ENCODE results near the gene NBAS. TPM values are rescaled to one million over a fixed set of nuclear protein-coding genes. Genes with fewer than 3 reads are reported as not detected.

NBAS gene
- polyA plus RNA-seq, 1 of the 3 experiments (the other 2 are of a cell fraction): 12.0 TPM

DNA sequence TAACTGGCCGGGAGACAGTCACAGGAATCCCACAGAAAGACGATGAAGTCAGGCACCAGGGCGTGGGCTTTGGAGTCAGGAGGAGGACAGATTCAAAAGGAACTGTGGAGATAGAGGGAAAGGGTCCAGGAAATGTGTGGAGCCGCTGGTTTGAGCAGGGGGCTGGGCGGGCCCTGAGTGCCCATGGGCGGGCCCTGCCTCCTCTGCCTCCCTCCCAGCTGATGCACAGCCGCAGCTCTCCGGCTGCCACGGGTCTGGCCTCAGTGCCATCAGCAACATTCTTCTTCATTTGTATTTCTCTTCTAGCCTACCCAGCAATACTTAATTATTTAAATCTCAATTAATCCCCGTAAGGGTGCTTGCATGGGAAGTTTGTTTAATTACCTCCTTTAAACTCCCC lies 432.3 kb downstream of the NBAS start:
- no peak overlapping the region for H3K27ac ChIP-seq (ENCODE audit: low read depth in 2 of 2, low read length in 1 of 2)
- no peak overlapping the region for H3K4me3 ChIP-seq (ENCODE audit: low read depth in 2 of 2, low read length in 1 of 2)
- H3K9ac ChIP-seq: no peak overlapping the region
- H3K9me3 ChIP-seq: no peaks in the 10 kb centered on the region
- no peaks in the 10 kb centered on the region for H4K20me1 ChIP-seq (ENCODE audit: insufficient read depth)
- no peaks in the 10 kb centered on the region for H3K36me3 ChIP-seq (replicated peaks in 1 of 2; ENCODE audit: control insufficient read depth in 1 of 2, insufficient read depth in 2 of 2, low read length in 1 of 2)
- CTCF ChIA-PET: no interaction called here
- no peak overlapping the region for H2AFZ ChIP-seq (ENCODE audit: low read depth)
- TF ChIP-seq SMC3 (IDR thresholded peaks at IDR 0.05; ENCODE audit: low read depth, low read length) (no peak), RFX5 (IDR thresholded peaks at IDR 0.05; ENCODE audit: low read length) (no peak), ELF1 (IDR thresholded peaks at IDR 0.05) (no peak), TCF12 (IDR thresholded peaks at IDR 0.05) (no peak), EZH2phosphoT487 (IDR thresholded peaks at IDR 0.05; ENCODE audit: borderline replicate concordance, low read depth) (no peak), MEF2A (IDR thresholded peaks at IDR 0.05; ENCODE audit: borderline replicate concordance, low read depth) (no peak)
- TF ChIP-seq, protein P1, sequence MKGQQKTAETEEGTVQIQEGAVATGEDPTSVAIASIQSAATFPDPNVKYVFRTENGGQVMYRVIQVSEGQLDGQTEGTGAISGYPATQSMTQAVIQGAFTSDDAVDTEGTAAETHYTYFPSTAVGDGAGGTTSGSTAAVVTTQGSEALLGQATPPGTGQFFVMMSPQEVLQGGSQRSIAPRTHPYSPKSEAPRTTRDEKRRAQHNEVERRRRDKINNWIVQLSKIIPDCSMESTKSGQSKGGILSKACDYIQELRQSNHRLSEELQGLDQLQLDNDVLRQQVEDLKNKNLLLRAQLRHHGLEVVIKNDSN (IDR thresholded peaks at IDR 0.05; ENCODE audit: borderline replicate concordance, low read depth): no peak
- H3F3A ChIP-seq (replicated peaks; ENCODE audit: insufficient read depth): no peaks in the 10 kb centered on the region
- H3K9me2 ChIP-seq: no peaks in the 10 kb centered on the region
- H3K27me3 ChIP-seq (ENCODE audit: insufficient read depth): no peaks in the 10 kb centered on the region
- WGBS (ENCODE audit: low lambda C conversion rate): 48% methylated on average over 10 of the region's 10 CpGs
- DNase-seq: no peak
- H3K4me1 ChIP-seq (ENCODE audit: control insufficient read depth in 1 of 2, insufficient read depth in 2 of 2, low read depth in 1 of 2, low read length in 1 of 2): no peaks in the 10 kb centered on the region
- H3K79me2 ChIP-seq (ENCODE audit: insufficient read depth): no peaks in the 10 kb centered on the region
- H3K4me2 ChIP-seq: no peak overlapping the region
- POLR2A ChIA-PET: no interaction called here

DNA sequence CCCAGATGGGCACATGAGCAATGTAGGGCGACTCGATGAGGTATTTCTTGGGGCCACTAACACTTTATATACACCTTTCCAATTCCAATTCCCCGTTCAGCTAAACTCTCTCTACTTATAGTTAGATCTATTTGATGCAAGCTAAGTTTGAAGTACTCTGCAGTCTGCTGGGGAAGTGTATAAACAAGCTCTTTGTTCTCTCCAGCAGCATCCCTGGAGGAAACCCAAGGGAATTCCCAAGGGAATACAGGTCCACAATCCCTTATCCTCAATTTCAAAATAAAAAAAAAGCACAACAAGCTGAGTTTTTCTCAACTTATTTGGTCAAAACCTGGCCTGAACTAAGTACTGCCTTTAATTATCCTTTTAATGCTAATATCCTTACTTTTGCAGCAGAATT lies 433.3 kb downstream of the NBAS start:
- POLR2A ChIA-PET: no interaction called here
- no peak overlapping the region for H3K27ac ChIP-seq (ENCODE audit: low read depth in 2 of 2, low read length in 1 of 2)

DNA sequence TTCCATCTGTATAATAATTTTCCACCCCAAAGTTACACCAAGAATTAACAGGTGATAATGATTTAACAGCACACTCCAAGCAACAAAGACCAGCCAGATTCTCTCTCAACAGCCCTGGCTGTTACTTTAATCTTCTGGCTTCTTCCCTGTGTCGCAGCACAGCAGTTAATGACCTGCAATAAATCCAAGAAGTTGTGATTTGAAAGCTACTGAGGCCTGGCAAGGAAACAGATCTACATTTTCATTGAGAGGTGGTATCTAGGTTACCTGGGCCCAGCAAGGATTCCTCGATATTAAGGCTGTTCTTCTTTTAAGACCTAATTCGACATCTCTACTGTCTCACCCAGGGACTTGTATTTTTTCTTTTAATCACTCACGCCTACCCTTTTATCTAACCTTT lies 433.8 kb downstream of the NBAS start:
- TF ChIP-seq FOXM1 (IDR thresholded peaks at IDR 0.05; ENCODE audit: low read depth) (no peak), FOXJ3 (CRISPR knock-in tag; IDR thresholded peaks at IDR 0.05) (no peak), ELF1 (IDR thresholded peaks at IDR 0.05) (no peak), CHD2 (IDR thresholded peaks at IDR 0.05; ENCODE audit: low read length, partially characterized antibody) (no peak), MEF2A (IDR thresholded peaks at IDR 0.05; ENCODE audit: borderline replicate concordance, low read depth) (no peak), GABPA (IDR thresholded peaks at IDR 0.05; ENCODE audit: low read depth) (no peak), TCF12 (IDR thresholded peaks at IDR 0.05) (no peak)
- TF ChIP-seq, protein P1 (IDR thresholded peaks at IDR 0.05; ENCODE audit: borderline replicate concordance, low read depth): no peak
- TF ChIP-seq, protein P2, sequence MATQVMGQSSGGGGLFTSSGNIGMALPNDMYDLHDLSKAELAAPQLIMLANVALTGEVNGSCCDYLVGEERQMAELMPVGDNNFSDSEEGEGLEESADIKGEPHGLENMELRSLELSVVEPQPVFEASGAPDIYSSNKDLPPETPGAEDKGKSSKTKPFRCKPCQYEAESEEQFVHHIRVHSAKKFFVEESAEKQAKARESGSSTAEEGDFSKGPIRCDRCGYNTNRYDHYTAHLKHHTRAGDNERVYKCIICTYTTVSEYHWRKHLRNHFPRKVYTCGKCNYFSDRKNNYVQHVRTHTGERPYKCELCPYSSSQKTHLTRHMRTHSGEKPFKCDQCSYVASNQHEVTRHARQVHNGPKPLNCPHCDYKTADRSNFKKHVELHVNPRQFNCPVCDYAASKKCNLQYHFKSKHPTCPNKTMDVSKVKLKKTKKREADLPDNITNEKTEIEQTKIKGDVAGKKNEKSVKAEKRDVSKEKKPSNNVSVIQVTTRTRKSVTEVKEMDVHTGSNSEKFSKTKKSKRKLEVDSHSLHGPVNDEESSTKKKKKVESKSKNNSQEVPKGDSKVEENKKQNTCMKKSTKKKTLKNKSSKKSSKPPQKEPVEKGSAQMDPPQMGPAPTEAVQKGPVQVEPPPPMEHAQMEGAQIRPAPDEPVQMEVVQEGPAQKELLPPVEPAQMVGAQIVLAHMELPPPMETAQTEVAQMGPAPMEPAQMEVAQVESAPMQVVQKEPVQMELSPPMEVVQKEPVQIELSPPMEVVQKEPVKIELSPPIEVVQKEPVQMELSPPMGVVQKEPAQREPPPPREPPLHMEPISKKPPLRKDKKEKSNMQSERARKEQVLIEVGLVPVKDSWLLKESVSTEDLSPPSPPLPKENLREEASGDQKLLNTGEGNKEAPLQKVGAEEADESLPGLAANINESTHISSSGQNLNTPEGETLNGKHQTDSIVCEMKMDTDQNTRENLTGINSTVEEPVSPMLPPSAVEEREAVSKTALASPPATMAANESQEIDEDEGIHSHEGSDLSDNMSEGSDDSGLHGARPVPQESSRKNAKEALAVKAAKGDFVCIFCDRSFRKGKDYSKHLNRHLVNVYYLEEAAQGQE (IDR thresholded peaks at IDR 0.05; ENCODE audit: low read depth, low read length): no peak
- CTCF ChIA-PET: interaction anchor here (0.6 to 1.3 kb wide), 4 partner anchors 14 to 450 kb away, joined by 3 to 4 read pairs (median 4); no protein-coding TSS in a partner anchor
- POLR2A ChIA-PET: no interaction called here

More for the DNA sequence above, 433.3 kb downstream of the NBAS start:
- Histone ChIP-seq H3K9me3 (no peaks in the 10 kb centered on the region), H4K20me1 (ENCODE audit: insufficient read depth) (no peaks in the 10 kb centered on the region), H3K36me3 (replicated peaks in 1 of 2; ENCODE audit: control insufficient read depth in 1 of 2, insufficient read depth in 2 of 2, low read length in 1 of 2) (no peaks in the 10 kb centered on the region), H3K79me2 (ENCODE audit: insufficient read depth) (no peaks in the 10 kb centered on the region), H3K4me3 (ENCODE audit: low read depth in 2 of 2, low read length in 1 of 2) (no peak overlapping the region), H3F3A (replicated peaks; ENCODE audit: insufficient read depth) (no peaks in the 10 kb centered on the region), H3K4me2 (no peak overlapping the region), H3K4me1 (ENCODE audit: control insufficient read depth in 1 of 2, insufficient read depth in 2 of 2, low read depth in 1 of 2, low read length in 1 of 2) (no peaks in the 10 kb centered on the region), H2AFZ (ENCODE audit: low read depth) (no peak overlapping the region), H3K9me2 (no peaks in the 10 kb centered on the region), H3K27me3 (ENCODE audit: insufficient read depth) (no peaks in the 10 kb centered on the region), H3K9ac (no peak overlapping the region)
- DNase-seq: no peak
- TF ChIP-seq MXI1 (IDR thresholded peaks at IDR 0.05; ENCODE audit: low read depth, low read length) (no peak), GABPA (IDR thresholded peaks at IDR 0.05; ENCODE audit: low read depth) (no peak), TEAD4 (IDR thresholded peaks at IDR 0.05; ENCODE audit: borderline replicate concordance, insufficient read depth) (no peak), RCOR1 (IDR thresholded peaks at IDR 0.05; ENCODE audit: low read length) (no peak), EZH2phosphoT487 (IDR thresholded peaks at IDR 0.05; ENCODE audit: borderline replicate concordance, low read depth) (no peak), EP300 (IDR thresholded peaks at IDR 0.05; ENCODE audit: borderline replicate concordance in 1 of 2, low read depth in 1 of 2, low read length in 1 of 2) (no peak), TCF12 (IDR thresholded peaks at IDR 0.05) (no peak), SMC3 (IDR thresholded peaks at IDR 0.05; ENCODE audit: low read depth, low read length) (no peak), TAF1 (IDR thresholded peaks at IDR 0.05; ENCODE audit: borderline replicate concordance, low read depth, low read length) (no peak), JUND (IDR thresholded peaks at IDR 0.05) (no peak)
- TF ChIP-seq, protein P3, sequence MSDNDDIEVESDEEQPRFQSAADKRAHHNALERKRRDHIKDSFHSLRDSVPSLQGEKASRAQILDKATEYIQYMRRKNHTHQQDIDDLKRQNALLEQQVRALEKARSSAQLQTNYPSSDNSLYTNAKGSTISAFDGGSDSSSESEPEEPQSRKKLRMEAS (IDR thresholded peaks at IDR 0.05; ENCODE audit: low read depth): no peak
- CTCF ChIA-PET: interaction anchor here (0.6 to 1.3 kb wide), 2 partner anchors 13 to 440 kb away, joined by 3 to 4 read pairs; no protein-coding TSS in a partner anchor
- 53% methylated on average over 3 of the region's 3 CpGs for WGBS (ENCODE audit: low lambda C conversion rate)

More for the DNA sequence above, 433.8 kb downstream of the NBAS start:
- Histone ChIP-seq H2AFZ (ENCODE audit: low read depth) (no peak overlapping the region), H3K79me2 (ENCODE audit: insufficient read depth) (no peaks in the 10 kb centered on the region), H3K9me2 (no peaks in the 10 kb centered on the region), H3K4me3 (ENCODE audit: low read depth in 2 of 2, low read length in 1 of 2) (no peak overlapping the region), H4K20me1 (ENCODE audit: insufficient read depth) (no peaks in the 10 kb centered on the region), H3K4me2 (no peak overlapping the region), H3K36me3 (replicated peaks in 1 of 2; ENCODE audit: control insufficient read depth in 1 of 2, insufficient read depth in 2 of 2, low read length in 1 of 2) (no peaks in the 10 kb centered on the region), H3K9ac (no peak overlapping the region), H3K27ac (ENCODE audit: low read depth in 2 of 2, low read length in 1 of 2) (no peak overlapping the region), H3K4me1 (ENCODE audit: control insufficient read depth in 1 of 2, insufficient read depth in 2 of 2, low read depth in 1 of 2, low read length in 1 of 2) (no peaks in the 10 kb centered on the region), H3K9me3 (no peaks in the 10 kb centered on the region), H3K27me3 (ENCODE audit: insufficient read depth) (no peaks in the 10 kb centered on the region), H3F3A (replicated peaks; ENCODE audit: insufficient read depth) (no peaks in the 10 kb centered on the region)
- WGBS (ENCODE audit: low lambda C conversion rate): 29% methylated on average over 4 of the region's 4 CpGs
- no peak for DNase-seq

Data from SK-N-SH (cell line).